Activated gamma-delta T cell treated with Interleukin-2 at 50 U/mL for 16 hours (primary cell): ENCODE data around the gene CBR1.
A peak's percentile ranks its signal among the peaks of the same experiment; 100 is the strongest.
"Not testable (repeated sequence)": the region's sequence is repeated elsewhere in the genome, so short reads cannot be mapped to it uniquely, and the experiment has no call there.

Source experiments
- DNase-seq: peaks from one replicate; pipeline ENCODE4 v3.0.0-alpha.2; 2020

The CBR1 gene

GRCh38 chr21:36052860-36053714 lies 16.7 kb upstream of the CBR1 start:
- DNase-seq, result no peak

DNA sequence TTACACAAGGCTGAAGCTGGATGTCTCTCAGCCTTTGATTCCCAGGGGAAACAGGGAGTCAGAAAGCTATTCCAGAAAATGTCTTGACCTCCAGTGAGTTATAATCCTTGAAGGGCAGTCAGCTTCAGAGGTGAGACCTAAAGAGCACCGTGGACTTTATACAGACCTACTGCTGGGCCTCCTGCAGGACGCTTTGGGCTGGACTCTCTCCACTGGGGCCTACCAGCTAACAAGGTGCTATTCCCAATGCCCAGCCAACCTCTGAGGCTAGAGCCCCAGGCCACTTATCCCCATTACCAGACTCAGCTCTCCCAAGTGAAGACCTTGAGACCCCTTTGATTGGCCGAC lies 16.1 kb upstream of the CBR1 start:
- no peak for DNase-seq

DNA sequence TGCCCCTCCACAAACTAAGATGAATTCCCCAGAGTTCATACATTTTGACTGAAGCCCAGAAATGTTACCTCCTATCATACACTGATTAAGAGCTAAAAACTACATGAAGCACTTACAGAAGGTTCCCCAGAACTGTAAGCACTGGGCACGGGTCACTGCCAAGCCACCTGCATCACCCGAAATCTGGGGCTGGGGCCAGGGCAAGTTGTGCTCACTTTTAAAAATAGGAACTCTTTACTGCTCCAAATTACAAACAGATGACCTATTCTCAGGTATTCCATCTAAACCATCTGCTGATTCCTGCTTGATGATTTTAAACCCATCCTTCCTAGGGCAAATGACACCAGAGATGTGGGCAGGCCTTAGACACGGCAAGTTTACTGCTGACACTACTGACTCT lies 14.3 kb upstream of the CBR1 start:
- no peak for DNase-seq

DNA sequence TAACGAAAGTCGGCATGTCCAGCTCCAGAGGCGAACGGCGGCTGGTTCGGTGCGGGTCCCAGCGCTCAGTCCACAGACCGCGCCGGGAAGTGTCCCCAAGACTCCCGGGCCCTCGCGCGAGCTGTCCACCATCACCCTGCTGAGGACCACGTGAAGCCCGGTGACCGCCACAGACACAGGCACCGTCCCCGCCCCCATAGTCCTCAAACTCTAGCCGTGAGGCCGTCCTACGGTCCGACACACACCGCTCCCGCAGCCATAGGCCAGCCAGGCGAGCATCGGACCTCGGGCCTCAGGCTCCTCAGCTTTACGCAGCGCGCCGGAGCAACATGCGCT lies 10.0 kb upstream of the CBR1 start:
- DNase-seq, result no peak

GRCh38 chr21:36060159-36060921 lies 9.5 kb upstream of the CBR1 start, which contains the start of gene SETD4:
Gene SETD4 (minus strand): TSS chr21:36060526. CDS start chr21:36058888, 1,638 bp downstream.
- peak; percentile 90 for DNase-seq

- no peak for DNase-seq
Measured at GRCh38 chr21:36061445-36061844, 8.4 kb upstream of the CBR1 start.

GRCh38 chr21:36063375-36064084 lies 6.3 kb upstream of the CBR1 start:
- no peak for DNase-seq

- DNase-seq, result no peak
Measured at GRCh38 chr21:36064085-36064460, 5.8 kb upstream of the CBR1 start.

- no peak for DNase-seq
Measured at GRCh38 chr21:36065497-36066036, 4.3 kb upstream of the CBR1 start.

DNA sequence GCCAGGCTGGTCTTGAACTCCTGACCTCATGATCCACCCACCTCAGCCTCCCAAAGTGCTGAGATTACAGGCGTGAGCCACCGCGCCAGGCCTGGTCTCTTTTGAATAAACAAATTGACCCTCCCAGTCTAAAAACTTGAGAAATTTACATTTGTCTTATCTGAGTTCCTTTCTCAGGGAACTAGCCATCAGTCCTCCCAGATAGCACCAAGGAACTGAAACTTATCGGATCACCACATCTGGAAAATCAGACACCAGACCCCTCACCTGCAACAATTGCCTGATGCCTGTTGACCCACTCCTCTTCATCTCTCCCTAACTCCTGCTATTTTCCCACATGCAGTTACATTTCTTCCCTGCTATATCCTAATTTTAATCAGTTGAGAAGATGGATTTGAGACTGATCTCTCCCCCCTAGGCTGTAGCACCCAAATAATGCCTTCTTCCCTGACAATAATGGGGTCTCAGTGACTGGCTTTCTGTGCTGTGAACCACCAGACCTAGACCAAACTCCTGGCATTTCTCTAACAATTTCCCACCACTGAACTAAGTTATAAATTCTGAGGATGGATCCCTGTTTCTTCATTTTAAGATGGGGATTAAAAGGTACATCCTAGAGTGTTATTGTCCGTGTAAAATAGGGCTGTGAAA lies 951 bp upstream of the CBR1 start:
- DNase-seq, result no peak

DNA sequence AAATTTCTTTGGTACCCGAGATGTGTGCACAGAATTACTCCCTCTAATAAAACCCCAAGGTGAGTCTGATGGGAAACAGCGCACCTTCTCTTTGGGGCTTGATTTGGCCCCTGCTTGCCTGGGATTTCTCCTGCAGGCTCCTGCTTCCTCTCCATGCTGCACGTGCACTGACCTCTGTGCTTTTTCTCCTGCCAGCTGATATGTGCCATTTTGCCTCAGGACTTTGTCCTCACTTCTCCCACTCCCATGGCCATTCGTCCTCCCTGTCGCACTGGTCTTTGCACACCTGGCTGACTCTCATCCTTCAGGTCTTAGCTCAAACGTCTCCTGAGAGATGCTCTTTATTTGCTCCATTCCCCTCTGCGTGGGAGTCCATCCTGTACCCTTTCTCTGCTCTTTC lies 1.2 kb downstream of the CBR1 start:
- DNase-seq, result no peak

- no peak for DNase-seq
Measured at GRCh38 chr21:36072453-36073162, 2.8 kb downstream of the CBR1 start.

- DNase-seq, result no peak
Measured at GRCh38 chr21:36073181-36073580, 3.4 kb downstream of the CBR1 start.

- not testable (repeated sequence) for DNase-seq
Measured at GRCh38 chr21:36073911-36074310, 4.1 kb downstream of the CBR1 start.

DNA sequence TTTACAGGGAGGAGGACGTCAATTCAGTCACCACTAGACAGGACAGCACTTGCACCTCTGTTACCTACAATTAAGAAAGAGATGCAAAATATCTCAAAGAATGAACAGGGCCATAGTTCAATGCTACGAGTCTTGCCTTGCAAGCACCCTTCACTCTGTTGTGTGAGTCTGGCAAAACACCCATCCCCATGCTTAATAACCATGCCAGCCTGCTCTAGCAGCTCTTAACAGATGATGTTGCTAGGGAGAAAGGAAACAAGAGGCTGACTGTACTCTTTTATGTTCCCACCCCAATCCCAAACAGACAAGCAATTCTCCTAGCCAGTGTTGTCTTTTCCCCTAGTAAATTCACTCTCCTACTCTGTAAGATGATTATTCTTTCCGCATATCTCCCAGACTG lies 5.3 kb downstream of the CBR1 start:
- DNase-seq, result no peak

GRCh38 chr21:36075953-36076352 lies 6.1 kb downstream of the CBR1 start:
- no peak for DNase-seq

GRCh38 chr21:36076878-36077655 lies 7.2 kb downstream of the CBR1 start:
- DNase-seq, result no peak

GRCh38 chr21:36077758-36078157 lies 7.9 kb downstream of the CBR1 start:
- DNase-seq, result no peak

DNA sequence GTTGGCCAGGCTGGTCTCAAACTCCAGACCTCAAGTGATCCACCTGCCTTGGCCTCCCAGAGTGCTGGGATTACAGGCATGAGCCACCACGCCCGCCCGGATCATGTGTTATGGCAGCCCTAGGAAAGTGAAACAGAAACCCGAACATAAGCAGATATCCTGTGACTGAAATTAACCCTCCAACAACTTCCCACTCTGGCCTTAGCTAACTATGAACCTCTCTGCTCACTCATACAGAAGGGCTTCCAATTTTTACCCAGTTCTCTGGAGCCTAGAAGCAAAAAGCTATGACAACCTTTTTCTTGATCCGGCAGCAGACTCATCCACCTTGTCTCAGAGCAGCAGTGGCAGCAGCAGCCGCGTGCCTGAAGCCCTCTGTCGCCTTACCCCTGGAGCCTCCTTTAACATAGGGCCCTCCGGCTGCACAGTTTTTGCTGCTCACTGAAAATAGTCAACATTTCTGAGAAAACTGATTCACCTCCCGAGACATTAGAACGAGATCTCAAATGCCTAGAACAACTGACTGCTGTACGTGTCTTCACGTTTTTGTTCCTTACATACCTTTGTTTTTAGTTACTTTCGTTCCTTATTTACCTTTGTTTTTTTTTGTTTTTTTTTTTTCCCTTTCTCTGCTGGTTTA lies 9.3 kb downstream of the CBR1 start:
- no peak for DNase-seq

DNA sequence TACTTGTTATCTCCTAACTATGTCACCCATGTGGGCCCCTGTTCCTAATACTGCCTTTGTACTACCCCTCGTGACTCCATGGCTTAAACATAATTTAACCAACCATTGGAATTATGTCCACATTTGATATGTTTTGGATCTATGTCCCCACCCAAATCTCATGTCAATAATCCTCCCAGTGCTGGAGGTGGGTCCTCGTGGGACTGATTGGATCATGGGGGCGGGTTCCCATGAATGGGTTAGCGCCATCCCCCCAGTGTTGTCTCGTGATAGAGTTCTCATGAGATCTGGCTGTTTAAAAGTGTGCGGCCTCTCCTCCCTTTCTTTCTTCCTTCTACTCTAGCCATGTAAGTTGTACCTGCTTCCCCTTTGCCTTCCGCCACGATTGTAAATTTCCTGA lies 9.8 kb downstream of the CBR1 start:
- no peak for DNase-seq

- no peak for DNase-seq
Measured at GRCh38 chr21:36080386-36080785, 10.6 kb downstream of the CBR1 start.
